B cell (primary cell): ENCODE data around the gene MAP1LC3B2. TPM values are rescaled to one million over a fixed set of nuclear protein-coding genes. Genes with fewer than 3 reads are reported as not detected.

Experiments used
- ATAC-seq: fragments of 200-7000 bp; cut with Tn5 transposase; one replicate; pipeline ENCODE4 v1.10.0; 2021; ENCODE audit warnings: low read depth, mild to moderate bottlenecking, moderate number of reproducible peaks, moderate library complexity
- CTCF ChIA-PET: fragments of 350-600 bp; sonication (Branson Sonifier 250); formaldehyde crosslinking; loops from one replicate; lab custom pipeline; 2021; ENCODE audit warnings: antibody characterized with exemption, inconsistent platforms; lab: Charles Lee
- POLR2A ChIA-PET: fragments of 350-600 bp; sonication (Branson Sonifier 250); formaldehyde crosslinking; loops from one replicate; lab custom pipeline; 2021; ENCODE audit warnings: antibody characterized with exemption; lab: Charles Lee
- DNase-seq: peaks from one replicate; pipeline ENCODE4 v3.0.0; 2013
- H2AFZ ChIP-seq: 2 replicates; pipeline ENCODE4 v1.6.1; 2012; ENCODE audit warnings: mild to moderate bottlenecking, low read depth, low read length; ENCODE audit not compliant: insufficient read depth, poor library complexity, severe bottlenecking
- H3K27ac ChIP-seq, 2 donors: 1 replicate in 1 of 2; 2 replicates in 1 of 2; pipeline ENCODE4 v1.5.1; 2012 to 2013; ENCODE audit warnings: low read length in 2 of 2, mild to moderate bottlenecking in 2 of 2, moderate library complexity in 1 of 2
- H3K27me3 ChIP-seq, 4 experiments: fragments of 200-600 bp in 1 of 4; sonication (generic) in 1 of 4; replicated peaks in 1 of 4; 1 replicate in 2 of 4; 2 replicates in 2 of 4; pipeline versions ENCODE4 v1.6.1 to v1.7.0; 2013 to 2016; ENCODE audit warnings: low read length in 3 of 4, mild to moderate bottlenecking in 2 of 4, mixed read lengths in 1 of 4, moderate library complexity in 1 of 4; ENCODE audit not compliant: insufficient read depth in 4 of 4, control insufficient read depth in 3 of 4; ENCODE audit errors: control extremely low read depth in 1 of 4
- H3K36me3 ChIP-seq, 2 experiments: replicated peaks in 1 of 2; 1 replicate in 1 of 2; 2 replicates in 1 of 2; pipeline versions ENCODE4 v1.6.1 to v1.7.1; 2013; ENCODE audit warnings: low read length in 1 of 2; ENCODE audit not compliant: insufficient read depth in 2 of 2, control insufficient read depth in 1 of 2; ENCODE audit errors: control extremely low read depth in 1 of 2, extremely low read depth in 1 of 2
- H3K4me1 ChIP-seq, 2 donors: fragments of 200-600 bp in 1 of 2; sonication (generic) in 1 of 2; 1 replicate in 1 of 2; 2 replicates in 1 of 2; pipeline versions ENCODE4 v1.5.1 to v1.6.1; 2013 to 2017; ENCODE audit warnings: low read length in 2 of 2; ENCODE audit not compliant: control insufficient read depth in 2 of 2, insufficient read depth in 2 of 2
- H3K4me2 ChIP-seq: replicated peaks from 2 replicates; pipeline ENCODE3; 2012; ENCODE audit warnings: mild to moderate bottlenecking, low read depth, low read length; ENCODE audit not compliant: poor library complexity, severe bottlenecking
- H3K4me3 ChIP-seq, 5 experiments: fragments of 200-600 bp in 1 of 5; sonication (generic) in 1 of 5; 1 replicate in 3 of 5; 2 replicates in 2 of 5; pipeline versions ENCODE4 v1.5.1 to v1.7.0; 2011 to 2016; ENCODE audit warnings: low read length in 4 of 5, mild to moderate bottlenecking in 4 of 5, low read depth in 2 of 5, control low read depth in 1 of 5, moderate library complexity in 1 of 5; ENCODE audit not compliant: insufficient read depth in 1 of 5; ENCODE audit errors: control extremely low read depth in 1 of 5, extremely low read depth in 1 of 5
- H3K79me2 ChIP-seq: fragments of 200-600 bp; sonication (generic); one replicate; pipeline ENCODE4 v1.6.0; 2016; ENCODE audit warnings: low read length; ENCODE audit not compliant: control insufficient read depth, insufficient read depth
- H3K9ac ChIP-seq: fragments of 200-600 bp; sonication (generic); 2 replicates; pipeline ENCODE4 v1.6.1; 2017; ENCODE audit warnings: mild to moderate bottlenecking, low read length, moderate library complexity
- H3K9me3 ChIP-seq, 3 donors: one replicate each; pipeline versions ENCODE4 v1.6.1 to v1.7.1; 2013; ENCODE audit warnings: low read length in 2 of 3; ENCODE audit not compliant: control insufficient read depth in 2 of 3, insufficient read depth in 1 of 3; ENCODE audit errors: control extremely low read depth in 1 of 3
- H4K20me1 ChIP-seq: 2 replicates; pipeline ENCODE4 v1.6.0; 2012; ENCODE audit warnings: mild to moderate bottlenecking, low read length; ENCODE audit not compliant: insufficient read depth, control insufficient read depth, poor library complexity, severe bottlenecking
- H3K27ac Mint-ChIP-seq: one replicate; pipeline ENCODE4 v1.8.0; 2021; ENCODE audit warnings: mixed read lengths
- H3K27me3 Mint-ChIP-seq: one replicate; pipeline ENCODE4 v1.8.0; 2021; ENCODE audit warnings: mixed read lengths
- H3K4me1 Mint-ChIP-seq: one replicate; pipeline ENCODE4 v1.8.0; 2021; ENCODE audit warnings: mixed read lengths
- H3K4me3 Mint-ChIP-seq: one replicate; pipeline ENCODE4 v1.8.0; 2021; ENCODE audit warnings: mixed read lengths
- H3K9me3 Mint-ChIP-seq: one replicate; pipeline ENCODE4 v1.8.0; 2022; ENCODE audit warnings: mixed read lengths; ENCODE audit not compliant: insufficient read depth
- EZH2 ChIP-seq: IDR thresholded peaks from 2 replicates; pipeline ENCODE4 v1.6.1; 2012; ENCODE audit warnings: borderline replicate concordance, low read depth, mild to moderate bottlenecking, moderate library complexity, low read length; ENCODE audit not compliant: insufficient read depth, poor library complexity, severe bottlenecking
- WGBS: methylation state at CpG from one replicate; pipeline ENCODE4 v1.1.5; 2013; ENCODE audit warnings: missing lambda C conversion rate; ENCODE audit not compliant: insufficient coverage; 5-methylcytosine and 5-hydroxymethylcytosine counted together
- intact Hi-C: fragments of 100-400 bp; cut with micrococcal nuclease; formaldehyde crosslinking; loops from one replicate; pipeline ENCODE4 v1.10.0; 2022
- polyA plus RNA-seq: library from polyadenylated mRNA; depleted of rRNA; stranded (reverse); fragments of >200 nt; gene quantifications from 2 replicates; pipeline ENCODE4 v1.2.3, GENCODE V29; 2012
- total RNA-seq, 2 donors: library from RNA; stranded (reverse); fragments of 120-200 nt in 1 of 2; gene quantifications; 1 replicate in 1 of 2; 2 replicates in 1 of 2; pipeline versions ENCODE4 v1.2.3 to v1.2.4, GENCODE V29; 2013 to 2022
- TF ChIP-seq, protein P1 (sequence below): fragments of 200-600 bp; IDR thresholded peaks from one replicate; pipeline ENCODE4 v1.8.0; 2022; ENCODE audit warnings: antibody characterized with exemption, mild to moderate bottlenecking

The MAP1LC3B2 gene
- total and polyA plus RNA-seq, 2 donors (not counting 1 experiment from before 2014, with no cell fraction given): 0.28 to 1.0 TPM

DNA sequence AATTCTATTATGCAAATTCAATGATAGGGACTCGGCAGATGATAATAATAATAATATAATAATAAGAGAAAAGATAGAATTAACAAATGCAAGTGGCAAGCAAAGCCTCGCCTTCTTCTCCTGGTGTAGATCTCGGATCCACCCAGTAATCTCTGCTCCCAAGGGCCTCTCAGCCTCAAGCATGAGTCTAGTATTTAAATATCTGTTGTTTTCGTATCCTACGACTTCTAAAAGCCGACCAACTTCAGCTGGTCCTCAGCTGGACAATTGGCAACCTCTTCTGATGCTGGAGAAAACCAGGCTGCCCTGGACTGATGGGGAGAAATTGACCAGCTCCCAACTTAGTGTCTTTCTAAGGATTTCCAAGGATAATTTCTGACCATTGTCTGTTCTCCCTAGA, 14.0 kb upstream of the MAP1LC3B2 start:
- peaks cover 3% of the 10 kb centered on the region for H3K9me3 Mint-ChIP-seq
- Histone ChIP-seq H2AFZ (no peak overlapping the region), H3K79me2 (no peaks in the 10 kb centered on the region), H3K27me3 (no peaks in the 10 kb centered on the region), H3K4me1 (peaks cover 25 to 26% of the 10 kb centered on the region in 2 donors), H3K9ac (no peak overlapping the region), H4K20me1 (no peaks in the 10 kb centered on the region), H3K27ac (no peak overlapping the region), H3K36me3 (no peaks in the 10 kb centered on the region), H3K4me2 (no peak overlapping the region), H3K9me3 (peaks cover 0 to 4% (median 0%) of the 10 kb centered on the region in 3 donors), H3K4me3 (no peak overlapping the region)
- TF ChIP-seq EZH2: no peak
- TF ChIP-seq, protein P1, sequence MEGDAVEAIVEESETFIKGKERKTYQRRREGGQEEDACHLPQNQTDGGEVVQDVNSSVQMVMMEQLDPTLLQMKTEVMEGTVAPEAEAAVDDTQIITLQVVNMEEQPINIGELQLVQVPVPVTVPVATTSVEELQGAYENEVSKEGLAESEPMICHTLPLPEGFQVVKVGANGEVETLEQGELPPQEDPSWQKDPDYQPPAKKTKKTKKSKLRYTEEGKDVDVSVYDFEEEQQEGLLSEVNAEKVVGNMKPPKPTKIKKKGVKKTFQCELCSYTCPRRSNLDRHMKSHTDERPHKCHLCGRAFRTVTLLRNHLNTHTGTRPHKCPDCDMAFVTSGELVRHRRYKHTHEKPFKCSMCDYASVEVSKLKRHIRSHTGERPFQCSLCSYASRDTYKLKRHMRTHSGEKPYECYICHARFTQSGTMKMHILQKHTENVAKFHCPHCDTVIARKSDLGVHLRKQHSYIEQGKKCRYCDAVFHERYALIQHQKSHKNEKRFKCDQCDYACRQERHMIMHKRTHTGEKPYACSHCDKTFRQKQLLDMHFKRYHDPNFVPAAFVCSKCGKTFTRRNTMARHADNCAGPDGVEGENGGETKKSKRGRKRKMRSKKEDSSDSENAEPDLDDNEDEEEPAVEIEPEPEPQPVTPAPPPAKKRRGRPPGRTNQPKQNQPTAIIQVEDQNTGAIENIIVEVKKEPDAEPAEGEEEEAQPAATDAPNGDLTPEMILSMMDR: no peak
- H3K4me3 Mint-ChIP-seq: no peak overlapping the region
- H3K27me3 Mint-ChIP-seq: no peaks in the 10 kb centered on the region
- 53% methylated on average over 4 of the region's 6 CpGs for WGBS
- H3K4me1 Mint-ChIP-seq: peaks cover 20% of the 10 kb centered on the region
- CTCF ChIA-PET: no interaction called here
- intact Hi-C loops: no loop called here
- no peak overlapping the region for H3K27ac Mint-ChIP-seq
- POLR2A ChIA-PET: interaction anchor here (0.5 to 0.7 kb wide), 2 partner anchors 19 to 195 kb away, joined by 3 to 5 read pairs; no protein-coding TSS in a partner anchor
- ATAC-seq: no peak
- no peak for DNase-seq

- ChIA-PET CTCF (no interaction called here), POLR2A (interaction anchor here (0.5 kb wide), 1 partner anchor 196 kb away, joined by 3 read pairs; no protein-coding TSS in a partner anchor)
- ATAC-seq (no peak), DNase-seq (no peak)
- Histone ChIP-seq H3K79me2 (no peaks in the 10 kb centered on the region), H3K9ac (no peak overlapping the region), H4K20me1 (no peaks in the 10 kb centered on the region), H3K9me3 (no peaks in the 10 kb centered on the region), H3K4me2 (no peak overlapping the region), H3K36me3 (no peaks in the 10 kb centered on the region), H3K4me3 (no peak overlapping the region), H3K27me3 (no peaks in the 10 kb centered on the region), H2AFZ (no peak overlapping the region), H3K27ac (no peak overlapping the region), H3K4me1 (peaks cover 23 to 24% of the 10 kb centered on the region in 2 donors)
- no peak overlapping the region for H3K27ac Mint-ChIP-seq
- intact Hi-C loops: no loop called here
- H3K27me3 Mint-ChIP-seq: no peaks in the 10 kb centered on the region
- no peaks in the 10 kb centered on the region for H3K9me3 Mint-ChIP-seq
- H3K4me1 Mint-ChIP-seq: peaks cover 19% of the 10 kb centered on the region
- H3K4me3 Mint-ChIP-seq: no peak overlapping the region
- TF ChIP-seq, protein P1: no peak
- no peak for TF ChIP-seq EZH2
- 86% methylated on average over 3 of the region's 6 CpGs for WGBS
Observed at GRCh38 chr12:116545936-116546335, 13.2 kb upstream of the MAP1LC3B2 start.
